Erythroblast (primary cell): Measurements from ENCODE around the gene ATP6V0E2.

ENCODE experiments used
- GATA1 ChIP-seq: IDR thresholded peaks from 2 replicates; pipeline ENCODE4 v1.6.1; 2011; ENCODE audit warnings: low read depth, mild to moderate bottlenecking, control low read depth, low read length, moderate library complexity
- POLR2A ChIP-seq: IDR thresholded peaks from 2 replicates; pipeline ENCODE4 v1.6.1; 2011; ENCODE audit warnings: mild to moderate bottlenecking, low read length

DNA sequence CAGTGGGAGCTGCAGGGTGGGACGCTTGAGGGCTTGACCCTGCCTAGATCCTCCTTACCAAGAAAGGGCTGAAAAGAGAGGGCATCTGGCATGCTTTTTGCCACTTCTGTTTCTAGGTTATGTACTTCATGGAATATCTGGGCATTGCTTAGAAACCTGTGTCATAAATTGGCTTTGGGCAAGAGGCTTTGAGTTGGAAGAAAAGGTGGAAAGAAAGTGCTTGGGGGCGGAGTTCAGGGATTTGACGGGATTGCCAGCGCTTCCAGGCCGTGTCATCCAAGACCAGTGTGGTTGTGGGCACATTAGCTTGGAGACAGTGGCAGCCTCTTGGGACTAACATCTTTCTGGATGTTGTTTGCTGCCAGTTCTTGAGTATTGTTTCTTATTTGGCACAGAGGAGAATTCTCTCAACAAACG, 34.8 kb upstream of the ATP6V0E2 start:
- no peak for TF ChIP-seq POLR2A
- TF ChIP-seq GATA1: no peak
